HCT116 (cell line): ENCODE results near the gene CHD1L. TPM values are rescaled to one million over a fixed set of nuclear protein-coding genes. Genes with fewer than 3 reads are reported as not detected.

Source experiments
- ATAC-seq: fragments of 200-7000 bp; cut with Tn5 transposase; 2 replicates; pipeline ENCODE4 v1.9.1; 2020; ENCODE audit warnings: mild to moderate bottlenecking, moderate library complexity
- BruUV-seq: library from RNA; stranded (reverse); fragments of 400-500 nt; replicated peaks from 2 replicates; lab custom pipeline; 2021; lab: Mats Ljungman, UMichigan
- CTCF ChIA-PET: fragments of 300-600 bp; sonication (Branson Sonifier 250); formaldehyde crosslinking; loops from one replicate; lab custom pipeline; 2021; ENCODE audit warnings: antibody characterized with exemption; lab: Charles Lee
- POLR2A ChIA-PET: fragments of 300-600, 350-600 bp; sonication (Branson Sonifier 250); formaldehyde crosslinking; loops from one replicate; lab custom pipeline; 2021; ENCODE audit warnings: antibody characterized with exemption; lab: Charles Lee
- RAD21 ChIA-PET, 2 experiments: fragments of 300-600 bp; sonication (Branson Sonifier 250); formaldehyde crosslinking; loops; one replicate each; lab custom pipeline; 2023; ENCODE audit warnings: low total read pairs in 2 of 2; ENCODE audit not compliant: uncharacterized antibody in 2 of 2, unreplicated experiment in 2 of 2, low non-redundant PET in 1 of 2; lab: Charles Lee
- DNase-seq: peaks from one replicate; pipeline ENCODE4 v3.0.0-alpha.2; 2010; ENCODE audit warnings: low read depth, low spot score
- H2AFZ ChIP-seq: fragments of 200-600 bp; shearing (Covaris generic), sonication (generic); 2 replicates; pipeline ENCODE4 v1.6.1; 2017; ENCODE audit warnings: low read depth, mixed run types, mixed read lengths, antibody characterized with exemption, low read length; ENCODE audit not compliant: poor library complexity, severe bottlenecking
- H3K27ac ChIP-seq: 2 replicates; pipeline ENCODE4 v1.5.1; 2012; ENCODE audit warnings: low read depth, low read length
- H3K27me3 ChIP-seq: fragments of 200-600 bp; sonication (generic); 2 replicates; pipeline ENCODE4 v1.6.1; 2016; ENCODE audit warnings: mixed run types, low read length, mixed read lengths; ENCODE audit not compliant: insufficient read depth
- H3K36me3 ChIP-seq, 2 experiments: fragments of 200-500 bp in 1 of 2; fragments of 200-600 bp in 1 of 2; sonication (Bioruptor generic) in 1 of 2; sonication (generic) in 1 of 2; 2 replicates each; pipeline versions ENCODE4 v1.5.1 to v1.6.1; 2014 to 2016; ENCODE audit warnings: low read length in 2 of 2, inconsistent platforms in 1 of 2, mixed read lengths in 1 of 2, mixed run types in 1 of 2; ENCODE audit not compliant: insufficient read depth in 2 of 2, control insufficient read depth in 1 of 2
- H3K4me1 ChIP-seq, 2 experiments: fragments of 200-600 bp in 1 of 2; sonication (generic) in 1 of 2; 2 replicates each; pipeline versions ENCODE4 v1.5.1 to v1.6.1; 2012 to 2017; ENCODE audit warnings: low read length in 2 of 2, inconsistent platforms in 1 of 2, mild to moderate bottlenecking in 1 of 2, mixed read lengths in 1 of 2, mixed run types in 1 of 2, moderate library complexity in 1 of 2; ENCODE audit not compliant: insufficient read depth in 2 of 2, control insufficient read depth in 1 of 2
- H3K4me2 ChIP-seq: fragments of 200-600 bp; sonication (generic); 2 replicates; pipeline ENCODE4 v1.6.1; 2017; ENCODE audit warnings: mixed run types, low read length, mixed read lengths
- H3K4me3 ChIP-seq, 2 experiments: fragments of 200-600 bp in 1 of 2; sonication (generic) in 1 of 2; replicated peaks in 1 of 2; 2 replicates each; pipeline ENCODE4 v1.5.1; 2011 to 2016; ENCODE audit warnings: low read length in 2 of 2, control low read depth in 1 of 2, low read depth in 1 of 2, mild to moderate bottlenecking in 1 of 2, mixed read lengths in 1 of 2, mixed run types in 1 of 2
- H3K79me2 ChIP-seq: fragments of 200-600 bp; sonication (generic); 2 replicates; pipeline ENCODE4 v1.6.1; 2017; ENCODE audit warnings: mild to moderate bottlenecking, mixed run types, low read length, moderate library complexity, mixed read lengths; ENCODE audit not compliant: insufficient read depth
- H3K9ac ChIP-seq: fragments of 200-600 bp; sonication (generic); 2 replicates; pipeline ENCODE4 v1.6.1; 2016; ENCODE audit warnings: low read length, mixed read lengths
- H3K9me2 ChIP-seq: fragments of 200-600 bp; sonication (generic), shearing (Covaris generic); 2 replicates; pipeline ENCODE4 v1.6.1; 2017; ENCODE audit warnings: mixed run types, mild to moderate bottlenecking, moderate library complexity; ENCODE audit not compliant: insufficient read depth
- H3K9me3 ChIP-seq, 2 experiments: fragments of 200-500 bp in 1 of 2; fragments of 200-600 bp in 1 of 2; sonication (Bioruptor generic) in 1 of 2; sonication (generic) in 1 of 2; 2 replicates each; pipeline ENCODE4 v1.6.1; 2014 to 2017; ENCODE audit warnings: low read length in 2 of 2, mixed read lengths in 2 of 2, inconsistent platforms in 1 of 2, low read depth in 1 of 2, mild to moderate bottlenecking in 1 of 2, mixed run types in 1 of 2, moderate library complexity in 1 of 2; ENCODE audit not compliant: control insufficient read depth in 1 of 2, insufficient read depth in 1 of 2
- H4K20me1 ChIP-seq: fragments of 200-600 bp; sonication (generic), shearing (Covaris generic); 2 replicates; pipeline ENCODE4 v1.6.1; 2017; ENCODE audit warnings: mixed run types, mild to moderate bottlenecking, moderate library complexity; ENCODE audit not compliant: insufficient read depth
- ATF3 ChIP-seq: IDR thresholded peaks from 2 replicates; pipeline ENCODE4 v1.6.1; 2012
- CEBPB ChIP-seq: IDR thresholded peaks from 2 replicates; pipeline ENCODE4 v1.6.1; 2012; ENCODE audit warnings: low read depth
- EGR1 ChIP-seq: IDR thresholded peaks from 2 replicates; pipeline ENCODE4 v1.6.1; 2012; ENCODE audit warnings: low read depth
- ELF1 ChIP-seq: IDR thresholded peaks from 2 replicates; pipeline ENCODE4 v1.6.1; 2012; ENCODE audit warnings: low read depth, borderline replicate concordance
- EZH2 ChIP-seq: fragments of 200-600 bp; sonication (generic); IDR thresholded peaks from 2 replicates; pipeline ENCODE4 v1.6.1; 2017; ENCODE audit warnings: antibody characterized with exemption, mixed run types
- FOSL1 ChIP-seq: IDR thresholded peaks from 2 replicates; pipeline ENCODE4 v1.6.1; 2012; ENCODE audit warnings: low read depth
- JUND ChIP-seq: IDR thresholded peaks from 2 replicates; pipeline ENCODE4 v1.6.1; 2012
- MAX ChIP-seq: IDR thresholded peaks from 2 replicates; pipeline ENCODE4 v1.6.1; 2012
- POLR2AphosphoS5 ChIP-seq: IDR thresholded peaks from 2 replicates; pipeline ENCODE4 v1.6.1; 2011; ENCODE audit warnings: mild to moderate bottlenecking, low read depth, low read length, moderate library complexity
- REST ChIP-seq: IDR thresholded peaks from 2 replicates; pipeline ENCODE4 v1.6.1; 2012; ENCODE audit warnings: low read depth
- SRF ChIP-seq: IDR thresholded peaks from 2 replicates; pipeline ENCODE4 v1.6.1; 2012; ENCODE audit warnings: low read depth
- YY1 ChIP-seq: IDR thresholded peaks from 2 replicates; pipeline ENCODE4 v1.6.1; 2011; ENCODE audit warnings: low read length, low read depth, moderate library complexity, mild to moderate bottlenecking; ENCODE audit not compliant: insufficient replicate concordance; ENCODE audit errors: extremely low read depth
- ZBTB33 ChIP-seq: IDR thresholded peaks from 2 replicates; pipeline ENCODE4 v1.6.1; 2011; ENCODE audit warnings: mild to moderate bottlenecking, low read length, moderate library complexity; ENCODE audit not compliant: insufficient replicate concordance; ENCODE audit errors: extremely low read depth
- ZFX ChIP-seq: fragments of 450-650 bp; IDR thresholded peaks from 2 replicates; pipeline ENCODE4 v1.6.1; 2017
- ZNF274 ChIP-seq: fragments of 200-500 bp; sonication (Bioruptor generic); IDR thresholded peaks from 2 replicates; pipeline ENCODE4 v1.6.1; 2014; ENCODE audit warnings: mild to moderate bottlenecking, low read depth, low read length, inconsistent platforms
- intact Hi-C: fragments of 100-400 bp; cut with micrococcal nuclease; formaldehyde crosslinking; loops from 2 replicates; pipeline ENCODE4 v1.10.0; 2022
- total RNA-seq: library from RNA; stranded (reverse); gene quantifications from one replicate; pipeline ENCODE4 v1.2.1, GENCODE V29; 2021; ENCODE audit not compliant: unreplicated experiment

Gene CHD1L
- total RNA-seq, 1 experiment from 2014 or later, result 52.0 TPM

- TF ChIP-seq YY1 (no peak), CEBPB (no peak), FOSL1 (no peak), ZFX (no peak), EGR1 (no peak), ZBTB33 (no peak), JUND (no peak), ATF3 (no peak), POLR2AphosphoS5 (no peak), SRF (no peak)
These were observed 25.2 kb downstream of the CHD1L start (continued) for GRCh38 chr1:147267711-147268110.

GRCh38 chr1:147270721-147271120, 28.2 kb downstream of the CHD1L start:
- ChIA-PET CTCF (no interaction called here), POLR2A (no interaction called here), RAD21 (no interaction called here)
- no peak for TF ChIP-seq ZNF274
- no peak for TF ChIP-seq SRF
- TF ChIP-seq MAX, result no peak
- TF ChIP-seq EZH2, result no peak
- TF ChIP-seq REST, result no peak
- no peak for TF ChIP-seq ZFX
- no peak for TF ChIP-seq ATF3
- no peak for TF ChIP-seq ELF1
- no peak for TF ChIP-seq ZBTB33
- ATAC-seq, result no peak
- H3K27me3 ChIP-seq, result no peaks in the 10 kb centered on the region
- H2AFZ ChIP-seq, result no peak overlapping the region
- H4K20me1 ChIP-seq, result no peaks in the 10 kb centered on the region
- intact Hi-C loops, result loop anchor here (5.0 kb wide), 3 partner anchors 227 to 372 kb away; no protein-coding TSS in a partner anchor
- no peaks in the 10 kb centered on the region for H3K79me2 ChIP-seq
- peaks cover 2 to 9% of the 10 kb centered on the region in 2 experiments; a peak in 2 of 4 replicates for H3K4me1 ChIP-seq
- no peak for DNase-seq
- no TSS peak for BruUV-seq
- no peaks in the 10 kb centered on the region for H3K9me3 ChIP-seq
- H3K36me3 ChIP-seq, result peaks cover 37 to 46% of the 10 kb centered on the region in 2 experiments
- H3K27ac ChIP-seq, result no peak overlapping the region
- H3K4me2 ChIP-seq, result no peak overlapping the region
- H3K9me2 ChIP-seq, result no peaks in the 10 kb centered on the region
- H3K4me3 ChIP-seq, result no peak overlapping the region
- H3K9ac ChIP-seq, result no peak overlapping the region
